Neutrophil (primary cell): ENCODE results near the gene BTBD9.

Experiments
- H3K27ac ChIP-seq: fragments of 200-600 bp; sonication (generic); 2 replicates; pipeline ENCODE4 v1.5.1; 2016; ENCODE audit warnings: mild to moderate bottlenecking, moderate library complexity
- H3K27me3 ChIP-seq: fragments of 200-600 bp; sonication (generic); 2 replicates; pipeline ENCODE4 v1.6.0; 2016; ENCODE audit warnings: mild to moderate bottlenecking
- H3K36me3 ChIP-seq: fragments of 200-600 bp; sonication (generic); 2 replicates; pipeline ENCODE4 v1.5.1; 2017
- H3K4me1 ChIP-seq, 2 experiments: fragments of 200-600 bp in 1 of 2; sonication (generic) in 1 of 2; 1 replicate in 1 of 2; 2 replicates in 1 of 2; pipeline versions ENCODE4 v1.5.1 to v1.6.1; 2013 to 2016; ENCODE audit warnings: low read depth in 1 of 2, low read length in 1 of 2, mild to moderate bottlenecking in 1 of 2, moderate library complexity in 1 of 2; ENCODE audit not compliant: control insufficient read depth in 1 of 2, insufficient read depth in 1 of 2
- H3K4me3 ChIP-seq, 2 experiments: fragments of 200-600 bp in 1 of 2; sonication (generic) in 1 of 2; 1 replicate in 1 of 2; 2 replicates in 1 of 2; pipeline ENCODE4 v1.5.1; 2013 to 2016; ENCODE audit warnings: low read depth in 1 of 2, low read length in 1 of 2, mild to moderate bottlenecking in 1 of 2, moderate library complexity in 1 of 2
- H3K9me3 ChIP-seq: fragments of 200-600 bp; sonication (generic); 2 replicates; pipeline ENCODE4 v1.5.1; 2016
- TF ChIP-seq, protein P1 (sequence below): fragments of 200-600 bp; sonication (generic); IDR thresholded peaks from 2 replicates; pipeline ENCODE4 v1.5.1; 2016; ENCODE audit warnings: antibody characterized with exemption

Gene BTBD9

DNA sequence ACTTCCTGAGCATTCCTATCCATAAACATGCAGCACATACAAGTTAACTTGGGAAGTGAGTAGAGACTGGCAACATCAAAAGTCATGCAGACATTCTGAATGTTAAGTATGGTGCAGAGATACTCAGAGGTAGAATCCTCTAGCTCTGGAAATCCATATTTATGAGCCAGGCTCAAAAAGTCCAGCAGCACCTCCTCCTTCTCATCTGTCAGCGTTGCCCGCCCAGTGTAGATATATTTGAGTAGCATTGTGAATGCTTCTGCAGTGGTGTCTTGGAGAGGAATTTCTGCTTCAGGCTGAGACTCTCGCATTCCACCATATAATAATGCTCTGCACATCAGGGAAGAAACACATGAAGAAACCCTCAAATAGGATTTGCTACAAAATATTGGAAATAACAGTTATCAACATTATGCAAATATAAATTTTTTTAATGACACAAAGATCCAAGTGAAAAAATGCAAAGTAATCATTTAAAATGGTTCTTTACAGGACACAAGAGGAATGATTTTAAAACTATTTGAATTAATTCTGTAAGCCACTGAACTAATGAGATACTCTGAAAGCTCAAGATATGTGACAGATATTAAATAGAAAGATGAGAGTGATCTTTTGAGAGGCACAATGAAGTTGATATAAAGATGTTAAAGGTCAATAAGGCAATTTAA is 45.6 kb downstream of the BTBD9 start:
- Histone ChIP-seq H3K4me1 (no peaks in the 10 kb centered on the region), H3K27me3 (no peaks in the 10 kb centered on the region), H3K36me3 (peaks cover 15% of the 10 kb centered on the region), H3K4me3 (no peak overlapping the region), H3K9me3 (no peaks in the 10 kb centered on the region), H3K27ac (no peak overlapping the region)
- TF ChIP-seq, protein P1, sequence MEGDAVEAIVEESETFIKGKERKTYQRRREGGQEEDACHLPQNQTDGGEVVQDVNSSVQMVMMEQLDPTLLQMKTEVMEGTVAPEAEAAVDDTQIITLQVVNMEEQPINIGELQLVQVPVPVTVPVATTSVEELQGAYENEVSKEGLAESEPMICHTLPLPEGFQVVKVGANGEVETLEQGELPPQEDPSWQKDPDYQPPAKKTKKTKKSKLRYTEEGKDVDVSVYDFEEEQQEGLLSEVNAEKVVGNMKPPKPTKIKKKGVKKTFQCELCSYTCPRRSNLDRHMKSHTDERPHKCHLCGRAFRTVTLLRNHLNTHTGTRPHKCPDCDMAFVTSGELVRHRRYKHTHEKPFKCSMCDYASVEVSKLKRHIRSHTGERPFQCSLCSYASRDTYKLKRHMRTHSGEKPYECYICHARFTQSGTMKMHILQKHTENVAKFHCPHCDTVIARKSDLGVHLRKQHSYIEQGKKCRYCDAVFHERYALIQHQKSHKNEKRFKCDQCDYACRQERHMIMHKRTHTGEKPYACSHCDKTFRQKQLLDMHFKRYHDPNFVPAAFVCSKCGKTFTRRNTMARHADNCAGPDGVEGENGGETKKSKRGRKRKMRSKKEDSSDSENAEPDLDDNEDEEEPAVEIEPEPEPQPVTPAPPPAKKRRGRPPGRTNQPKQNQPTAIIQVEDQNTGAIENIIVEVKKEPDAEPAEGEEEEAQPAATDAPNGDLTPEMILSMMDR, result no peak

DNA sequence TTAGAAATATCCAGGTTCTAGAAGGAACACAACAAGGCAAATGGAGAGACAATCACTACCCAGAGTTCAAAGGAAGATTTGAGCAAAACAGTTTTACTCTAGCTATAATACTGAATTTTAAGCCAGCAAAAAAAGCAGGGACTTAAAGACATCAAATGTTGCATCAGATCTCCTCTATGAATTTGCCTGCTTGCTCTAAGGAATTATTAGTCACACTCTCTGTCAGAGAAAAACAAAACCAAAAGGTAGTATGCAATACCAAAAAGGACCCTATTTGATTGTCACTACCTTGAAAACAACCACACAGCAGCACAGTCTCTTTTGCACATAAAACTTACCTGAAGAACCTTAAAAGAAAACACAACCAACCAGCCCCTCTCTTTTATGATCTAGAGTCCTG is 46.3 kb downstream of the BTBD9 start:
- no peak overlapping the region for H3K27ac ChIP-seq
- no peak overlapping the region for H3K4me3 ChIP-seq
- H3K9me3 ChIP-seq, result no peaks in the 10 kb centered on the region
- no peaks in the 10 kb centered on the region for H3K4me1 ChIP-seq
- TF ChIP-seq, protein P1, result no peak
- H3K36me3 ChIP-seq, result peaks cover 15% of the 10 kb centered on the region
- H3K27me3 ChIP-seq, result no peaks in the 10 kb centered on the region

DNA sequence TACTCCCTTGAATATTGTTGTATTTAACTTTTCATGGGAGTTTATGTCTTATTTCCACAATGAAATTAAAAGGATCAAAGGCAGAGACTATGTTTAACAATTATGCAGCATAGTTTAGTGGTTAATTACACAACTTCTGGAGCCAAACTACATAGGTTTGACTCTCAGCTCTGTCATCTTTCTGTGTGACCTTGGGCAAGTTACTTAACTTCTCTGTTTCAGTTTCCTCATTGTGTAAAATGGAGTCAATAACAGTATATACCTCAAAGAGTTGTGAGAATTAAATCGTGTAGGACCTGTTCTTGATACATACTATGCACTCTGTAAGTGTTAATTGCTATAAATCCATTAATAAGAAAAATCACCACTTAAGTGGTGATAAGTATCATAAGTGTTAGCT is 48.3 kb downstream of the BTBD9 start:
- Histone ChIP-seq H3K36me3 (peaks cover 15% of the 10 kb centered on the region), H3K27me3 (no peaks in the 10 kb centered on the region), H3K27ac (no peak overlapping the region), H3K9me3 (no peaks in the 10 kb centered on the region), H3K4me1 (no peaks in the 10 kb centered on the region), H3K4me3 (no peak overlapping the region)
- TF ChIP-seq, protein P1, result no peak

DNA sequence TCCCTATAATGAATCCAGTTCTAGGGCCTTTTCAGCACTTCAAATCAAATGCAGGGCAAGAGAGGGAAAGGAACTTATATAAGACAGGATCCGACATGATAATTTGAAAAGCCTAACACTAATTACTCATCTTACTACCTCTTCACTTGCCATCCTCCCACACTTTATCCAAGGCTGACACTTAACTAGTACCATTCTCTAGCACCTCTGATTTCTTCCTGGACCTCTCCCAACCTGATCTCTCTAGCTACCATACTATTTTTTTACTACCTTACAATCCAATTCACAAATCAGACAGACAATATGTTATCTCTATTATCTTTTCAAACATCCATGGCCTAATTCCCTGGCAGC is 50.4 kb downstream of the BTBD9 start:
- Histone ChIP-seq H3K4me3 (no peak overlapping the region), H3K27me3 (no peaks in the 10 kb centered on the region), H3K27ac (no peak overlapping the region), H3K9me3 (no peaks in the 10 kb centered on the region), H3K36me3 (peaks cover 15% of the 10 kb centered on the region), H3K4me1 (no peaks in the 10 kb centered on the region)
- TF ChIP-seq, protein P1, result no peak

DNA sequence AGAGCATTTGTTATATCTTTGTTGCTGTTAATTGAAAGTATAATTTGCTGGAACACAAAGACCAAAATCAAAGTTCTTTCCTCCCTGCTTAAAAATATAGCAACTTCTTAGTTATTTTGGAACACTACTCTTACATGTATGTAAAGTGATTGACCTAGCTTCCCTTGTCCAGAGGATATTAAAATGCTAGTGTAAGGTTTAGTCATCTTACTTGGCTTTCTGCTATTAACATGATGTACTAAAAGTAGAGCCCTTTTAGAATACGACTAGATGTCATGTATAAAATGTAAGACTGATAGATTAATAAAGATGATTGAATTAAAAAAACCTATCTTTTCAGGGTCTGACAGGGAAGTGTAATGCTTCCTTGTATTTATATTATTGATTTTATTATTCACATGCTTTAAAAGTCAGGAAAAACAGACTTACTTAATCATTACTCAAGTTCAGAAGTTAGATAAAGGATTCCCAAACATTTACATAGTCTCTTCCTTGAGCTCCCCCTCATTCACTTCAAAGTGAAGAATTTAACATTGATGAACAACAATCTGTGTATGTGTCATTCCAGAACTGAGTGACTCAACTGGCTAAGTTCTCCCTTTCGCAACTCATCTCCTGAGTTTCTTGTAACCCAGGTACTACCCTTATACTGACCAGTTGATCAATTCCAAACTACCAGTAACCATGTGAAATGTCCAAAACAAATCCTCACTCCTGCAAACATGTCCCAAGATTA is 50.9 kb downstream of the BTBD9 start:
- Histone ChIP-seq H3K36me3 (peaks cover 12% of the 10 kb centered on the region), H3K27ac (no peak overlapping the region), H3K9me3 (no peaks in the 10 kb centered on the region), H3K4me1 (no peaks in the 10 kb centered on the region), H3K4me3 (no peak overlapping the region), H3K27me3 (no peaks in the 10 kb centered on the region)
- TF ChIP-seq, protein P1, result no peak
